ENCODE data around the gene ATRIP.
"Not testable (repeated sequence)": the region's sequence is repeated elsewhere in the genome, so short reads cannot be mapped to it uniquely, and the experiment has no call there.

The ATRIP gene

GRCh38 chr3:48446425-48447193 lies at the start of gene ATRIP:
Gene ATRIP, plus strand, starts transcription at chr3:48446737. Its CDS starts 109 bp downstream, at chr3:48446846.
- DNase-seq = peak; percentile 96

- DNase-seq = no peak
Observed at GRCh38 chr3:48397767-48398681, 48.5 kb upstream of the ATRIP start.

- DNase-seq = no peak
Observed at GRCh38 chr3:48398701-48399386, 47.7 kb upstream of the ATRIP start.

GRCh38 chr3:48399387-48400172 lies 47.0 kb upstream of the ATRIP start:
- DNase-seq = no peak

- peak; percentile 74 for DNase-seq
Observed at GRCh38 chr3:48400824-48401433, 45.6 kb upstream of the ATRIP start.

- DNase-seq = not testable (repeated sequence)
Observed at GRCh38 chr3:48401434-48401901, 45.1 kb upstream of the ATRIP start.

GRCh38 chr3:48402281-48402732 lies 44.2 kb upstream of the ATRIP start:
- no peak for DNase-seq

- no peak for DNase-seq
Observed at GRCh38 chr3:48402907-48403306, 43.6 kb upstream of the ATRIP start.

GRCh38 chr3:48403533-48404439 lies 42.8 kb upstream of the ATRIP start:
- DNase-seq = no peak

- no peak for DNase-seq
Observed at GRCh38 chr3:48404440-48405342, 41.8 kb upstream of the ATRIP start.

- no peak for DNase-seq
Observed at GRCh38 chr3:48405343-48405881, 41.1 kb upstream of the ATRIP start.

GRCh38 chr3:48405971-48406370 lies 40.6 kb upstream of the ATRIP start:
- no peak for DNase-seq

- DNase-seq = no peak
Observed at GRCh38 chr3:48406443-48407431, 39.8 kb upstream of the ATRIP start.

- no peak for DNase-seq
Observed at GRCh38 chr3:48407542-48408099, 38.9 kb upstream of the ATRIP start.

- peak; percentile 27 for DNase-seq
Observed at GRCh38 chr3:48408823-48409281, 37.7 kb upstream of the ATRIP start.

- DNase-seq = no peak
Observed at GRCh38 chr3:48409291-48410201, 37.0 kb upstream of the ATRIP start.

Data from hematopoietic multipotent progenitor cell treated with erythropoietin and hydrocortisone succinate and interleukin-3 and kit ligand, for 4 days (in vitro differentiated cells).